Kidney epithelial cell (primary cell): ENCODE data around the gene SLC29A2. TPM values are rescaled to one million over a fixed set of nuclear protein-coding genes. Genes with fewer than 3 reads are reported as not detected.
"Not testable (repeated sequence)": the region's sequence is repeated elsewhere in the genome, so short reads cannot be mapped to it uniquely, and the experiment has no call there.

Experiments used
- DNase-seq: peaks from one replicate; pipeline ENCODE4 v3.0.0-alpha.2; 2010; ENCODE audit warnings: low read depth
- H3K27me3 ChIP-seq: 2 replicates; pipeline ENCODE4 v1.6.0; 2011; ENCODE audit warnings: low read length; ENCODE audit not compliant: control insufficient read depth, insufficient read depth
- H3K36me3 ChIP-seq: 2 replicates; pipeline ENCODE4 v1.5.1; 2011; ENCODE audit warnings: low read length; ENCODE audit not compliant: control insufficient read depth, insufficient read depth
- H3K4me3 ChIP-seq: 2 replicates; pipeline ENCODE4 v1.5.1; 2011; ENCODE audit warnings: low read depth, mild to moderate bottlenecking, control low read depth, low read length
- CTCF ChIP-seq: IDR thresholded peaks from 2 replicates; pipeline ENCODE4 v1.5.1; 2011; ENCODE audit warnings: mild to moderate bottlenecking, moderate library complexity, low read length, control low read depth, inconsistent platforms; ENCODE audit not compliant: insufficient read depth, poor library complexity, severe bottlenecking
- total RNA-seq: library from RNA; depleted of rRNA; stranded (reverse); fragments of >200 nt; gene quantifications from 2 replicates; pipeline ENCODE4 v1.2.3, GENCODE V29; 2015

The SLC29A2 gene
- total RNA-seq, 1 donor from 2014 or later: 5.5 TPM

- Histone ChIP-seq H3K4me3 (no peak overlapping the region), H3K27me3 (no peaks in the 10 kb centered on the region), H3K36me3 (no peaks in the 10 kb centered on the region)
- TF ChIP-seq CTCF: no peak
- no peak for DNase-seq
Observed at GRCh38 chr11:66359662-66360087, 11.9 kb downstream of the SLC29A2 start.

- DNase-seq, H3K36me3 ChIP-seq, H3K4me3 ChIP-seq, H3K27me3 ChIP-seq: not testable (repeated sequence)
Observed at GRCh38 chr11:66350560-66351235, 20.9 kb downstream of the SLC29A2 start.

- TF ChIP-seq CTCF: no peak
- Histone ChIP-seq H3K27me3 (no peaks in the 10 kb centered on the region), H3K36me3 (no peaks in the 10 kb centered on the region), H3K4me3 (no peak overlapping the region)
- DNase-seq: no peak
Observed at GRCh38 chr11:66349084-66349386, 22.5 kb downstream of the SLC29A2 start.

- DNase-seq: peak; percentile 69
- TF ChIP-seq CTCF: no peak
- no peaks in the 10 kb centered on the region for H3K36me3 ChIP-seq
Observed at GRCh38 chr11:66347425-66348276, 23.9 kb downstream of the SLC29A2 start, which contains the start of gene B4GAT1. Gene B4GAT1, minus strand, starts transcription at chr11:66347629. Its CDS starts 84 bp downstream, at chr11:66347545.

GRCh38 chr11:66346476-66347424 lies 24.8 kb downstream of the SLC29A2 start:
- Histone ChIP-seq H3K36me3 (no peaks in the 10 kb centered on the region), H3K4me3 (peak overlapping the region; percentile 93), H3K27me3 (no peaks in the 10 kb centered on the region)
- TF ChIP-seq CTCF: no peak
- no peak for DNase-seq

More at GRCh38 chr11:66347425-66348276, 23.9 kb downstream of the SLC29A2 start, which contains the start of gene B4GAT1:
- Histone ChIP-seq H3K27me3 (no peaks in the 10 kb centered on the region), H3K4me3 (peak within 1 kb of the TSS; percentile 93)

GRCh38 chr11:66345316-66345649 lies 26.3 kb downstream of the SLC29A2 start:
- no peak for TF ChIP-seq CTCF
- Histone ChIP-seq H3K36me3 (peaks cover 3% of the 10 kb centered on the region), H3K27me3 (no peaks in the 10 kb centered on the region), H3K4me3 (peak overlapping the region; percentile 88)
- no peak for DNase-seq
